ENCODE data around the gene CH25H. TPM values are rescaled to one million over a fixed set of nuclear protein-coding genes. Genes with fewer than 3 reads are reported as not detected.

The CH25H gene
- total RNA-seq, 1 donor from 2014 or later, result 4.4 TPM

- TF ChIP-seq, protein P1, sequence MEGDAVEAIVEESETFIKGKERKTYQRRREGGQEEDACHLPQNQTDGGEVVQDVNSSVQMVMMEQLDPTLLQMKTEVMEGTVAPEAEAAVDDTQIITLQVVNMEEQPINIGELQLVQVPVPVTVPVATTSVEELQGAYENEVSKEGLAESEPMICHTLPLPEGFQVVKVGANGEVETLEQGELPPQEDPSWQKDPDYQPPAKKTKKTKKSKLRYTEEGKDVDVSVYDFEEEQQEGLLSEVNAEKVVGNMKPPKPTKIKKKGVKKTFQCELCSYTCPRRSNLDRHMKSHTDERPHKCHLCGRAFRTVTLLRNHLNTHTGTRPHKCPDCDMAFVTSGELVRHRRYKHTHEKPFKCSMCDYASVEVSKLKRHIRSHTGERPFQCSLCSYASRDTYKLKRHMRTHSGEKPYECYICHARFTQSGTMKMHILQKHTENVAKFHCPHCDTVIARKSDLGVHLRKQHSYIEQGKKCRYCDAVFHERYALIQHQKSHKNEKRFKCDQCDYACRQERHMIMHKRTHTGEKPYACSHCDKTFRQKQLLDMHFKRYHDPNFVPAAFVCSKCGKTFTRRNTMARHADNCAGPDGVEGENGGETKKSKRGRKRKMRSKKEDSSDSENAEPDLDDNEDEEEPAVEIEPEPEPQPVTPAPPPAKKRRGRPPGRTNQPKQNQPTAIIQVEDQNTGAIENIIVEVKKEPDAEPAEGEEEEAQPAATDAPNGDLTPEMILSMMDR (IDR thresholded peaks at IDR 0.05), result peak; percentile 68
- Histone ChIP-seq H3K27me3 (ENCODE audit: low read depth) (peaks cover 2% of the 10 kb centered on the region), H3K4me1 (peaks cover 13% of the 10 kb centered on the region), H3K36me3 (peaks cover 8% of the 10 kb centered on the region), H3K4me3 (no peak overlapping the region), H3K27ac (no peak overlapping the region), H3K9me3 (no peaks in the 10 kb centered on the region)
- ATAC-seq, result peak; percentile 68 to 73
- intact Hi-C loops (cut with DNase I), result loop anchor here (10.0 kb wide), 3 partner anchors 188 to 378 kb away; no protein-coding TSS in a partner anchor
- DNase-seq, result no peak
Measured at GRCh38 chr10:89213191-89213808, 6.2 kb upstream of the CH25H start.

DNA sequence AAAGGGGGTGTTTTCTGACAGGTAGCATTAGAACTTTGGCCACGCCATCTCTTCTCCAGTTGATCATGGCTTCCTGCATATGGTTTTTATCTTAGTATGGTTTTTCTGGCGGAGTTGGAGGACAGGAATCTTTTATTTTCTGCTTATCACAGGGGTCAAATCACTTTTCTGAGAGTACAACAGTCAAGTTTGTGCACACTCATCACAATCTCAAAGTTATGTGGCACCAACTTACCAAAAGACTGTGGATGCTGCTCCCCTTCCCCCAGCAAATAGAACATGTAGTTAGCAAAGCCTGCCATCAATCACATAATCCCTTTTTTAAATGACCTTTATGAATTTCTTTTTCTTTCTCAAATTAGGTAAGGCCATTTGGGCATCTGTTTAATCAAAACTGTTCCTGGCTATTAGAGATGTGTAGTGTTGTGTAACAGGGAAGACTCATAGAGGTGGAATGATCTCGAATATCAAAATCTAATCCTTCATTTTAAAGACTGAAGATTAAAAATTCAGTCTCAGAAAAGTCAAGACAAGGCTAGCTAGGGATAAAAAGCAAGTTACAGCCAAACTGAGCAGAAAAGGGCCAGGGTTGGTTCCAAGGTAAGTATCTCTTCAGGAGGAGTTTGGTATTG is 3.8 kb upstream of the CH25H start:
- no peak for DNase-seq
- Histone ChIP-seq H3K27me3 (ENCODE audit: low read depth) (peaks cover 17% of the 10 kb centered on the region), H3K4me3 (no peak overlapping the region), H3K27ac (no peak overlapping the region), H3K36me3 (peaks cover 8% of the 10 kb centered on the region), H3K4me1 (peaks cover 25% of the 10 kb centered on the region), H3K9me3 (no peaks in the 10 kb centered on the region)
- TF ChIP-seq, protein P1 (IDR thresholded peaks at IDR 0.05), result no peak
- intact Hi-C loops (cut with DNase I), result loop anchor here (10.0 kb wide), 3 partner anchors 186 to 376 kb away; no protein-coding TSS in a partner anchor
- no peak for ATAC-seq

- TF ChIP-seq, protein P1 (IDR thresholded peaks at IDR 0.05), result no peak
- ATAC-seq (no peak), DNase-seq (no peak)
- H3K4me1 ChIP-seq, result peaks cover 32% of the 10 kb centered on the region
- no peak overlapping the region for H3K27ac ChIP-seq
- H3K4me3 ChIP-seq, result no peak overlapping the region
- H3K9me3 ChIP-seq, result no peaks in the 10 kb centered on the region
- H3K27me3 ChIP-seq (ENCODE audit: low read depth), result peaks cover 17% of the 10 kb centered on the region
- intact Hi-C loops (cut with DNase I), result loop anchor here (10.0 kb wide), 3 partner anchors 185 to 375 kb away; no protein-coding TSS in a partner anchor
- peaks cover 4% of the 10 kb centered on the region for H3K36me3 ChIP-seq
Measured at GRCh38 chr10:89209718-89210117, 2.6 kb upstream of the CH25H start.

DNA sequence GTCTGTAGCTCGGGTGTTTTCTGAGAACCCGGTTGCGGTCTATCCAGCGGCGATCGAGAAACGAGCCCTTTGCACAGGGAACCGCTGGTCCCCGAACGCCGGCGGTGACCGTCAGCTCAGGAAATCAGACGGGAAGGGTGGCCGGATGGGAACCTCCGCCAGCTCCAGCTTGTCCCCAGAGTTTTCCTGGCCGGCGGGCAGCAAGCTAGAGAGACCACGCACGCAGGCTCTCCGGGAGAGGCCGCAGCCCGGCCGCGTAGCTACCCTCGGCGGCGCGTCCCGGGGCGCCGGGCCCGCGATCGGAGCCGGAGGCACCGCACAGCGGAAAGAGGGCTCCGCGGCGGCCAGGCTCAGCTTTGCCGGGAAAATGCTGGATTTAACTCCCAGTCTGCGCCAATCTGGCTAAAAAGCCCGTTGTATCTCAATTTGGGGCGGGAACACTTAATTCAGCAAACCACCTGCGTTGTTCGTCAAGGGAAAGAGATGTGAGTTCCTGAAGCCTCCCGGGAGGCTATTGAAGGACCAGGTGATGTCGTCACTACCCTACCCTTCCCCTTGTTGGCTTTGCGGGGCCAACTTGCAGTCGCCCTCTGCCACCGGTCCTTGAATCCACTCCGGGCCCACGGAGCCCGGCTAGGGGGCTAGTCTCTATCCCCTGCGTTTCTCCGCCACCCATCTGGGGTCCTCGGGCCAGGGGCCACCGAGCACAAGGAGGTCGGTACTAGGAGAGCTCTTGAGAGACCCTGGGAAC is 859 bp upstream of the CH25H start:
- Histone ChIP-seq H3K4me1 (peaks cover 32% of the 10 kb centered on the region), H3K4me3 (peak overlapping the region; percentile 61), H3K36me3 (no peaks in the 10 kb centered on the region), H3K9me3 (no peaks in the 10 kb centered on the region), H3K27ac (peak overlapping the region; percentile 86), H3K27me3 (ENCODE audit: low read depth) (peaks cover 17% of the 10 kb centered on the region)
- TF ChIP-seq, protein P1 (IDR thresholded peaks at IDR 0.05), result no peak
- peak; percentile 68 to 71 for ATAC-seq
- DNase-seq, result peak; percentile 73
- intact Hi-C loops (cut with DNase I), result no loop called here

DNA sequence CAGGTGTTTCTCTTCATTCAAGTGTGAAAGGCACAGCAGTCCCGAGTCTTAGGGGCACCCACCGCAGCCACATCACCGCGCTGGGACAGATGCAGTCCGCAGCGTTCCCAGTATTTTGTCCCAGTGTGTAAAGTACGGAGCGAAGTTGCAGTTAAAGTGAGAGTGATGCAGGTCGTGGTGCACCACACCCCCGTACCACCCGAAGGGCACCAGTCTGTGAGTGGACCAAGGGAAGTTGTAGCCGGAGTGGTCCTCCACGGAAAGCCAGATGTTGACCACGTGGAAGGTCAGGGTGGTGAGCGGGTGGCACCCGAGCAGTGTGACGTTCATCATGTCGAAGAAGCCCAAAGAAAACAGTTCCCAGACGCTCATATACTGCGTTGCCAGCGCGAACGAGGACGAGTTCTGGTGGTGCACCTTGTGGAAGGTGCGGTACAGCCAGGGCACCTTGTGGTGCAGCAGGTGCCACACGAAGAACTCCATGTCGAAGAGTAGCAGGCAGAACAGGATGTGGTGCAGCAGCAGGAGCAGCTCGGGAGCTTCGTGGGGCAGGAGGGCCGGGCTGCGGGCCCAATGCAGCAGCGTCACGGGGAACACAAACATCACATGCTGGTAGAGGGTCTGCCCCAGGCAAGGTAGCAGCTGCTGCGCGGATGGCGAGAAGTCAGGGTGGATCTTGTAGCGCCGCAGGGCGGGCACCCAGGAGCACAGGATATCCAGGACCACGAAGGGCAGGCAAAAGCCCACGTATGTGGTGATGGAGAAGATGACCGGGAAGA is 526 bp downstream of the CH25H start:
- peak; percentile 49 for DNase-seq
- H3K4me1 ChIP-seq, result peaks cover 32% of the 10 kb centered on the region
- TF ChIP-seq, protein P1 (IDR thresholded peaks at IDR 0.05), result no peak
- H3K4me3 ChIP-seq, result peak overlapping the region; percentile 61
- H3K27me3 ChIP-seq (ENCODE audit: low read depth), result peaks cover 17% of the 10 kb centered on the region
- intact Hi-C loops (cut with DNase I), result no loop called here
- H3K36me3 ChIP-seq, result no peaks in the 10 kb centered on the region
- H3K27ac ChIP-seq, result peak overlapping the region; percentile 86
- H3K9me3 ChIP-seq, result no peaks in the 10 kb centered on the region
- peak; percentile 44 to 69 for ATAC-seq

Data from lower lobe of right lung (tissue), 2 donors.